Esophagus squamous epithelium (tissue), 4 donors: Measurements from ENCODE around the gene PDGFRB.

Experiments used
- POLR2A ChIP-seq, 4 donors: fragments of 450-650 bp; IDR thresholded peaks; one replicate each; pipeline ENCODE4 v1.6.1; 2017; ENCODE audit warnings: antibody characterized with exemption in 4 of 4, mild to moderate bottlenecking in 4 of 4, moderate library complexity in 3 of 4
- TF ChIP-seq, protein P1 (sequence below), 6 experiments: fragments of 450-650 bp in 4 of 6; fragments of 200-600 bp in 2 of 6; sonication (generic) in 2 of 6; IDR thresholded peaks; one replicate each; pipeline ENCODE4 v1.5.1; 2016 to 2019; ENCODE audit warnings: antibody characterized with exemption in 6 of 6, mild to moderate bottlenecking in 4 of 6, moderate library complexity in 4 of 6

DNA sequence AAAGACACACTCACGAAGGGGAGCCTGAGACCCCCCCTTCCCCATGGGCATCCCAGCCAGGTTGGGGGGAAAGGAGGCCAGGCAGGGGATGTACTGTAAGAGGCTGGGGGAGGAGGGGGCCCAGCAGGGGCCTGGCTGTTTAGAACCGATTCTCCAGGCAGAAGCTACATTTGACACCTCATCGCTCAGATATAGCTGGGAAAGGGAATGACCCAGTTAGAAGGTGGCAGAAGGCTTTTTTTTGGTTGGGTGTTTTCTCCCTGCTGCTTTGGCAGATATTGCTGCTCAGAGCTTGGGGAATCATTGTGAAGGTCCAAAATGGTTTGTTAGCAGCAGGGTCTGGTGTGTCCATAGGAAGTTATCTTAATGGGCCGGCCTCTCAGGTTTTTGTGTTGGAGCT, 16.9 kb upstream of the PDGFRB start:
- TF ChIP-seq, protein P1, sequence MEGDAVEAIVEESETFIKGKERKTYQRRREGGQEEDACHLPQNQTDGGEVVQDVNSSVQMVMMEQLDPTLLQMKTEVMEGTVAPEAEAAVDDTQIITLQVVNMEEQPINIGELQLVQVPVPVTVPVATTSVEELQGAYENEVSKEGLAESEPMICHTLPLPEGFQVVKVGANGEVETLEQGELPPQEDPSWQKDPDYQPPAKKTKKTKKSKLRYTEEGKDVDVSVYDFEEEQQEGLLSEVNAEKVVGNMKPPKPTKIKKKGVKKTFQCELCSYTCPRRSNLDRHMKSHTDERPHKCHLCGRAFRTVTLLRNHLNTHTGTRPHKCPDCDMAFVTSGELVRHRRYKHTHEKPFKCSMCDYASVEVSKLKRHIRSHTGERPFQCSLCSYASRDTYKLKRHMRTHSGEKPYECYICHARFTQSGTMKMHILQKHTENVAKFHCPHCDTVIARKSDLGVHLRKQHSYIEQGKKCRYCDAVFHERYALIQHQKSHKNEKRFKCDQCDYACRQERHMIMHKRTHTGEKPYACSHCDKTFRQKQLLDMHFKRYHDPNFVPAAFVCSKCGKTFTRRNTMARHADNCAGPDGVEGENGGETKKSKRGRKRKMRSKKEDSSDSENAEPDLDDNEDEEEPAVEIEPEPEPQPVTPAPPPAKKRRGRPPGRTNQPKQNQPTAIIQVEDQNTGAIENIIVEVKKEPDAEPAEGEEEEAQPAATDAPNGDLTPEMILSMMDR (IDR thresholded peaks at IDR 0.05) = no peak
- TF ChIP-seq POLR2A (IDR thresholded peaks at IDR 0.05) = no peak
